ENCODE measurements around the gene MCM10.

DNA sequence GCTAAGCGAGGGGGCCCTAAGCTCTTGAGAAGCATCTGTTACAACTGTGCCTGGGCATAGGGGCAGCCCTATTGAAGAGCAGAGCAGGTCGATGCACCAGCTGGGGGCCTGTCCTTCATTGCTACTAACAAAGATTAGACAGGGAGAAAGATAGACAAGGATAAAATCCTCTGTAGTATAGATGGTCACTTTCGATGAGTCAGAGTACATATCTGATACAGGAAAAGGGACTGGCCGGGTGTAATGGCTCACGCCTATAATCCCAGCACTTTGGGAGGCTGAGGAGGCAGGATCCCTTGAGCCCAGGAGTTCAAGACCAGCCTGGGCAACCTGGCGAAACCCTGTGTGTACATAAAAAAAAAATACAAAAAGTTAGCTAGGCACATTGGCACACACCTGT lies 47.8 kb upstream of the MCM10 start:
- TF ChIP-seq, protein P1, sequence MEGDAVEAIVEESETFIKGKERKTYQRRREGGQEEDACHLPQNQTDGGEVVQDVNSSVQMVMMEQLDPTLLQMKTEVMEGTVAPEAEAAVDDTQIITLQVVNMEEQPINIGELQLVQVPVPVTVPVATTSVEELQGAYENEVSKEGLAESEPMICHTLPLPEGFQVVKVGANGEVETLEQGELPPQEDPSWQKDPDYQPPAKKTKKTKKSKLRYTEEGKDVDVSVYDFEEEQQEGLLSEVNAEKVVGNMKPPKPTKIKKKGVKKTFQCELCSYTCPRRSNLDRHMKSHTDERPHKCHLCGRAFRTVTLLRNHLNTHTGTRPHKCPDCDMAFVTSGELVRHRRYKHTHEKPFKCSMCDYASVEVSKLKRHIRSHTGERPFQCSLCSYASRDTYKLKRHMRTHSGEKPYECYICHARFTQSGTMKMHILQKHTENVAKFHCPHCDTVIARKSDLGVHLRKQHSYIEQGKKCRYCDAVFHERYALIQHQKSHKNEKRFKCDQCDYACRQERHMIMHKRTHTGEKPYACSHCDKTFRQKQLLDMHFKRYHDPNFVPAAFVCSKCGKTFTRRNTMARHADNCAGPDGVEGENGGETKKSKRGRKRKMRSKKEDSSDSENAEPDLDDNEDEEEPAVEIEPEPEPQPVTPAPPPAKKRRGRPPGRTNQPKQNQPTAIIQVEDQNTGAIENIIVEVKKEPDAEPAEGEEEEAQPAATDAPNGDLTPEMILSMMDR (conservative IDR thresholded peaks at IDR 0.05; ENCODE audit: low read depth in 2 of 2): no peak
- TF ChIP-seq REST (IDR thresholded peaks at IDR 0.05; ENCODE audit: unreplicated experiment) (no peak), STAT1 (IDR thresholded peaks at IDR 0.05; ENCODE audit: unreplicated experiment) (no peak), EZH2 (IDR thresholded peaks at IDR 0.05; ENCODE audit: low read depth, unreplicated experiment) (no peak), CREB1 (CRISPR knock-in tag; IDR thresholded peaks at IDR 0.05; ENCODE audit: low read depth) (no peak), POLR2AphosphoS5 (IDR thresholded peaks at IDR 0.05; ENCODE audit: low read depth) (no peak)

Data from GM23338 (cell line).